ENCODE measurements around the gene FBLN2.

FBLN2 gene

GRCh38 chr3:13651057-13651400 is 102.1 kb downstream of the FBLN2 start:
- H3K4me3 ChIP-seq (ENCODE audit: low read depth, low read length): no peak overlapping the region
- DNase-seq (ENCODE audit: low read depth): no peak
- no peak for TF ChIP-seq MYC (IDR thresholded peaks at IDR 0.05; ENCODE audit: low read depth, low read length)
- TF ChIP-seq POLR2A (IDR thresholded peaks at IDR 0.05; ENCODE audit: extremely low read depth, insufficient read length): no peak
- TF ChIP-seq MAX (IDR thresholded peaks at IDR 0.05; ENCODE audit: low read depth, low read length): no peak
- TF ChIP-seq, protein P1, sequence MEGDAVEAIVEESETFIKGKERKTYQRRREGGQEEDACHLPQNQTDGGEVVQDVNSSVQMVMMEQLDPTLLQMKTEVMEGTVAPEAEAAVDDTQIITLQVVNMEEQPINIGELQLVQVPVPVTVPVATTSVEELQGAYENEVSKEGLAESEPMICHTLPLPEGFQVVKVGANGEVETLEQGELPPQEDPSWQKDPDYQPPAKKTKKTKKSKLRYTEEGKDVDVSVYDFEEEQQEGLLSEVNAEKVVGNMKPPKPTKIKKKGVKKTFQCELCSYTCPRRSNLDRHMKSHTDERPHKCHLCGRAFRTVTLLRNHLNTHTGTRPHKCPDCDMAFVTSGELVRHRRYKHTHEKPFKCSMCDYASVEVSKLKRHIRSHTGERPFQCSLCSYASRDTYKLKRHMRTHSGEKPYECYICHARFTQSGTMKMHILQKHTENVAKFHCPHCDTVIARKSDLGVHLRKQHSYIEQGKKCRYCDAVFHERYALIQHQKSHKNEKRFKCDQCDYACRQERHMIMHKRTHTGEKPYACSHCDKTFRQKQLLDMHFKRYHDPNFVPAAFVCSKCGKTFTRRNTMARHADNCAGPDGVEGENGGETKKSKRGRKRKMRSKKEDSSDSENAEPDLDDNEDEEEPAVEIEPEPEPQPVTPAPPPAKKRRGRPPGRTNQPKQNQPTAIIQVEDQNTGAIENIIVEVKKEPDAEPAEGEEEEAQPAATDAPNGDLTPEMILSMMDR (IDR thresholded peaks at IDR 0.05; ENCODE audit: low read depth, low read length): no peak

- no peak overlapping the region for H3K4me3 ChIP-seq (ENCODE audit: low read depth, low read length)
- no peak for DNase-seq (ENCODE audit: low read depth)
- TF ChIP-seq MYC (IDR thresholded peaks at IDR 0.05; ENCODE audit: low read depth, low read length) (no peak), POLR2A (IDR thresholded peaks at IDR 0.05; ENCODE audit: extremely low read depth, insufficient read length) (no peak), MAX (IDR thresholded peaks at IDR 0.05; ENCODE audit: low read depth, low read length) (no peak)
- TF ChIP-seq, protein P1 (IDR thresholded peaks at IDR 0.05; ENCODE audit: low read depth, low read length): no peak
Observed at GRCh38 chr3:13651775-13652428, 103.0 kb downstream of the FBLN2 start.

- H3K4me3 ChIP-seq (ENCODE audit: low read depth, low read length): no peak overlapping the region
- TF ChIP-seq MAX (IDR thresholded peaks at IDR 0.05; ENCODE audit: low read depth, low read length) (no peak), MYC (IDR thresholded peaks at IDR 0.05; ENCODE audit: low read depth, low read length) (no peak), POLR2A (IDR thresholded peaks at IDR 0.05; ENCODE audit: extremely low read depth, insufficient read length) (no peak)
- TF ChIP-seq, protein P1 (IDR thresholded peaks at IDR 0.05; ENCODE audit: low read depth, low read length): no peak
- DNase-seq (ENCODE audit: low read depth): no peak
Observed at GRCh38 chr3:13652728-13653127, 103.8 kb downstream of the FBLN2 start.

DNA sequence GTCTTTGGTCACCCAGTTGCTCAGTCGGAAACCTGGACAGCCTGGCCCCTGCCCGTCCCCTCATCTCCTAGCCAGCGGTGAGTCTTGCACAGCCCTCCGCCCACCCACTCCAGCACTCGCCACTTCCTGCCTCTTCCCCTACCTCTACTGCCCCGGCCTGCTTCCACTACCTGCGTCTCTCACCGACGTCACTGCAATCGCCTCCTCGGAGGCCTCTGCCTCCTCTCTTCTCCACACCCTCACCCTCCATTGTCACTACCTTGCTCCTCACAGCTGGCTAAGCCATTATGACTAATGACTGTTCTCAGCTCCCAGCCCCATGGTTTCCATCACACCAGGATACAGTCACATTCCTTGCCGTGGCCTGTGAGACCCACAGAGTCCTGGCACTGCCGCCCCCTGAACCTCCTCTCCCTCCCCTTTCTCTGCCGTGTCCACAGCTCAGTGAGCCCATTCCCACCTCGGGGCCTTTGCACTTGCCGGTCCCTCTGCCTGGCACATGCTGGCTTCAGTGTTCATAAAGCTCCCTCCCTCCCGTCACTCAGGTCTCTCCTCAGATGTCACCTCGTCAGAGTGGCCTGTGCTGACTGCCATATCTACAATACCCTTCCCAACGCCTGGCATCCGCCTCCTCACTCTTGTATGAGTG is 104.8 kb downstream of the FBLN2 start:
- TF ChIP-seq POLR2A (IDR thresholded peaks at IDR 0.05; ENCODE audit: extremely low read depth, insufficient read length): no peak
- TF ChIP-seq, protein P1 (IDR thresholded peaks at IDR 0.05; ENCODE audit: low read depth, low read length): no peak
- no peak for TF ChIP-seq MYC (IDR thresholded peaks at IDR 0.05; ENCODE audit: low read depth, low read length)
- no peak for TF ChIP-seq MAX (IDR thresholded peaks at IDR 0.05; ENCODE audit: low read depth, low read length)
- no peak overlapping the region for H3K4me3 ChIP-seq (ENCODE audit: low read depth, low read length)
- no peak for DNase-seq (ENCODE audit: low read depth)

GRCh38 chr3:13654330-13655060 is 105.6 kb downstream of the FBLN2 start:
- TF ChIP-seq, protein P1 (IDR thresholded peaks at IDR 0.05; ENCODE audit: low read depth, low read length): no peak
- TF ChIP-seq MAX (IDR thresholded peaks at IDR 0.05; ENCODE audit: low read depth, low read length) (no peak), MYC (IDR thresholded peaks at IDR 0.05; ENCODE audit: low read depth, low read length) (no peak), POLR2A (IDR thresholded peaks at IDR 0.05; ENCODE audit: extremely low read depth, insufficient read length) (no peak)
- DNase-seq (ENCODE audit: low read depth): no peak
- H3K4me3 ChIP-seq (ENCODE audit: low read depth, low read length): no peak overlapping the region
